Gastrocnemius medialis (tissue), 4 donors: ENCODE data around the gene FHOD3.

Experiments used
- POLR2A ChIP-seq, 2 donors: fragments of 450-650 bp; IDR thresholded peaks; one replicate each; pipeline ENCODE4 v1.6.1; 2017; ENCODE audit warnings: antibody characterized with exemption in 2 of 2, mild to moderate bottlenecking in 2 of 2, moderate library complexity in 2 of 2
- TF ChIP-seq, protein P1 (sequence below), 5 experiments: fragments of 450-650 bp in 3 of 5; fragments of 200-600 bp in 2 of 5; sonication (generic) in 2 of 5; IDR thresholded peaks in 4 of 5; conservative IDR thresholded peaks in 1 of 5; 1 replicate in 4 of 5; 2 replicates in 1 of 5; pipeline ENCODE4 v1.5.1; 2016 to 2019; ENCODE audit warnings: antibody characterized with exemption in 5 of 5, mild to moderate bottlenecking in 3 of 5, moderate library complexity in 3 of 5

DNA sequence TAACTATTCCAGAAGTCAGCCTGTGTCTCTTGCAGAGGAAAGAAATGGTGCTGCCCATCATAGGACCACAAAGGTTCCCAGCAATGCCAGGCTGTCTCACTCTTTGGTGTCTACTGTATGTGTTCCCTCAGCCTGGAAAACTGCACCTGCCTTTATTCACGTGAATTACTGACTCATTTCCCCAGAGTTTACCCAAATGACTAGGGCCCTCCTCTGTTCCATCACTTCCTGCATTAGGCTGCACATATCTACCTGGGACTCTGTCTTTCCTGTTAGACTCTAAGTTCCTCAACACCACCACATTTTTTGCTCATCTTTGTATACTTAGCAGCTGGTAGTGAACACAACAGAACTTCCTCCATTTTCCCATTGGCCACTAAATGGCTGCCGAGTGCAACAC lies 188.3 kb downstream of the FHOD3 start:
- TF ChIP-seq POLR2A (IDR thresholded peaks at IDR 0.05), result no peak
- TF ChIP-seq, protein P1, sequence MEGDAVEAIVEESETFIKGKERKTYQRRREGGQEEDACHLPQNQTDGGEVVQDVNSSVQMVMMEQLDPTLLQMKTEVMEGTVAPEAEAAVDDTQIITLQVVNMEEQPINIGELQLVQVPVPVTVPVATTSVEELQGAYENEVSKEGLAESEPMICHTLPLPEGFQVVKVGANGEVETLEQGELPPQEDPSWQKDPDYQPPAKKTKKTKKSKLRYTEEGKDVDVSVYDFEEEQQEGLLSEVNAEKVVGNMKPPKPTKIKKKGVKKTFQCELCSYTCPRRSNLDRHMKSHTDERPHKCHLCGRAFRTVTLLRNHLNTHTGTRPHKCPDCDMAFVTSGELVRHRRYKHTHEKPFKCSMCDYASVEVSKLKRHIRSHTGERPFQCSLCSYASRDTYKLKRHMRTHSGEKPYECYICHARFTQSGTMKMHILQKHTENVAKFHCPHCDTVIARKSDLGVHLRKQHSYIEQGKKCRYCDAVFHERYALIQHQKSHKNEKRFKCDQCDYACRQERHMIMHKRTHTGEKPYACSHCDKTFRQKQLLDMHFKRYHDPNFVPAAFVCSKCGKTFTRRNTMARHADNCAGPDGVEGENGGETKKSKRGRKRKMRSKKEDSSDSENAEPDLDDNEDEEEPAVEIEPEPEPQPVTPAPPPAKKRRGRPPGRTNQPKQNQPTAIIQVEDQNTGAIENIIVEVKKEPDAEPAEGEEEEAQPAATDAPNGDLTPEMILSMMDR (IDR thresholded peaks at IDR 0.05 in 4 of 5, conservative IDR thresholded peaks at IDR 0.05 in 1 of 5), result no peak
